GM23248 (cell line): Measurements from ENCODE around the gene NKX1-2. TPM values are rescaled to one million over a fixed set of nuclear protein-coding genes. Genes with fewer than 3 reads are reported as not detected.

ENCODE experiments used
- DNase-seq: peaks from one replicate; pipeline ENCODE4 v3.0.0-alpha.2; 2015
- H2AFZ ChIP-seq: fragments of 200-600 bp; sonication (generic); 2 replicates; pipeline ENCODE4 v1.6.1; 2016; ENCODE audit warnings: antibody characterized with exemption
- H3F3A ChIP-seq: fragments of 200-600 bp; sonication (generic); 2 replicates; pipeline ENCODE4 v1.6.1; 2016; ENCODE audit warnings: mild to moderate bottlenecking, antibody characterized with exemption, mixed run types; ENCODE audit not compliant: insufficient read depth
- H3K27ac ChIP-seq: fragments of 200-600 bp; sonication (generic); 2 replicates; pipeline ENCODE4 v1.5.1; 2016; ENCODE audit warnings: mild to moderate bottlenecking
- H3K27me3 ChIP-seq: fragments of 200-600 bp; sonication (generic); replicated peaks from 2 replicates; pipeline ENCODE4 v1.6.1; 2016; ENCODE audit warnings: mild to moderate bottlenecking; ENCODE audit not compliant: insufficient read depth
- H3K36me3 ChIP-seq: fragments of 200-600 bp; sonication (generic); 2 replicates; pipeline ENCODE4 v1.6.1; 2016; ENCODE audit warnings: low read depth, mild to moderate bottlenecking
- H3K4me1 ChIP-seq: fragments of 200-600 bp; sonication (generic); 2 replicates; pipeline ENCODE4 v1.6.1; 2016; ENCODE audit warnings: mild to moderate bottlenecking; ENCODE audit not compliant: insufficient read depth
- H3K4me2 ChIP-seq: fragments of 200-600 bp; sonication (generic); one replicate; pipeline ENCODE4 v1.6.1; 2016; ENCODE audit warnings: mild to moderate bottlenecking; ENCODE audit not compliant: unreplicated experiment
- H3K4me3 ChIP-seq: fragments of 200-600 bp; sonication (generic); 2 replicates; pipeline ENCODE4 v1.5.1; 2016; ENCODE audit warnings: mild to moderate bottlenecking
- H3K79me2 ChIP-seq: fragments of 200-600 bp; sonication (generic); 2 replicates; pipeline ENCODE4 v1.6.1; 2016; ENCODE audit warnings: mild to moderate bottlenecking; ENCODE audit not compliant: insufficient read depth
- H3K9ac ChIP-seq: fragments of 200-600 bp; sonication (generic); 2 replicates; pipeline ENCODE4 v1.6.1; 2016; ENCODE audit warnings: mild to moderate bottlenecking
- H3K9me2 ChIP-seq: fragments of 200-600 bp; sonication (generic); 2 replicates; pipeline ENCODE4 v1.6.1; 2016; ENCODE audit warnings: mixed run types, mild to moderate bottlenecking, moderate library complexity; ENCODE audit not compliant: insufficient read depth
- H3K9me3 ChIP-seq: fragments of 200-600 bp; sonication (generic); one replicate; pipeline ENCODE4 v1.6.1; 2017; ENCODE audit warnings: low read depth
- H4K20me1 ChIP-seq: fragments of 200-600 bp; sonication (generic); 2 replicates; pipeline ENCODE4 v1.6.0; 2016; ENCODE audit not compliant: insufficient read depth
- EZH2 ChIP-seq: fragments of 200-600 bp; sonication (generic); IDR thresholded peaks from 2 replicates; pipeline ENCODE4 v1.6.1; 2018; ENCODE audit warnings: antibody characterized with exemption, mild to moderate bottlenecking; ENCODE audit not compliant: insufficient read depth, poor library complexity, severe bottlenecking
- EZH2phosphoT487 ChIP-seq: fragments of 200-600 bp; sonication (generic); IDR thresholded peaks from 2 replicates; pipeline ENCODE4 v1.6.1; 2018; ENCODE audit warnings: antibody characterized with exemption, moderate library complexity, mild to moderate bottlenecking, low read depth; ENCODE audit not compliant: insufficient read depth
- WGBS, 2 experiments: methylation state at CpG; one replicate each; pipeline ENCODE4 v1.1.6; 2015 to 2017; ENCODE audit warnings: low lambda C conversion rate in 2 of 2, low coverage in 1 of 2; ENCODE audit errors: missing lambda C conversion rate in 2 of 2; 5-methylcytosine and 5-hydroxymethylcytosine counted together
- in situ Hi-C: fragments of 300-500 bp; cut with MboI; formaldehyde crosslinking; loops from 2 replicates; pipeline ENCODE4 v1.15.0; 2020
- polyA plus RNA-seq: library from polyadenylated mRNA; unstranded; fragments of >200 nt; fragmentation: Nextera tagmentation; extraction: Ambion mirVana; gene quantifications from 2 replicates; pipeline ENCODE4 v1.2.1, GENCODE V29; 2016
- total RNA-seq: library from RNA; depleted of rRNA; stranded (reverse); fragments of >200 nt; shearing (Covaris generic); gene quantifications from 2 replicates; pipeline ENCODE4 v1.2.3, GENCODE V29; 2014

Gene NKX1-2
- total and polyA plus RNA-seq, 2 experiments from 2014 or later: not detected

DNA sequence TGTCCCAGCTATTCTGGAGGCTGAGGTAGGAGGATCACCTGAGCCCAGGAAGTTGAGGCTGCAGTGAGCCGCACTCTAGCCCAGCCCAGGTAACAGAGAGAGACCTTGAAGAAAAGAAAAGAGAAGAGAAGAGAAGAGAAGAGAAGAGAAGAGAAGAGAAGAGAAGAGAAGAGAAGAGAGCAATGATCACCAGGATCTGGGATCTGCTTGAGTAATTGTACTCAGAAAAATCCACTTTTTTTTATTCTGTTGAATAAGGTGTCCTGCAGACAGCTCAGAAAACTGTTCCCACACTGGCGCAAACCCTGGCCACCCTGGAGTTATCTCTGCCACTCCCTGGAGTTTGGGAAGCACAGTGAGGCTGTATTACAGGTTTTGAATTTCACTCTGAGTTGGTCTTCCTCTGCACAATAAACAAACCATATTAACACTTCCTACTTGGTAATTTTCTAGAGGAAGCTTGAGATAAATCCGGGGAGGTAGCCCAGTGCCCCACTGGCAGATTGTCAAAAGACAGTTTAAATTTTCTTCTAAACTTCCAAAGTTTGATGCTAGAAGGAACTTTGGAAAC, 21.5 kb downstream of the NKX1-2 start:
- 50 to 51% methylated on average over 3 of the region's 3 CpGs for WGBS, 2 experiments
- H3K36me3 ChIP-seq: no peaks in the 10 kb centered on the region
- H3K4me1 ChIP-seq: no peaks in the 10 kb centered on the region
- H3K27ac ChIP-seq: no peak overlapping the region
- in situ Hi-C loops: no loop called here
- H3K4me3 ChIP-seq: no peak overlapping the region
- H3K9ac ChIP-seq: no peak overlapping the region
- H3F3A ChIP-seq: no peaks in the 10 kb centered on the region
- no peaks in the 10 kb centered on the region for H4K20me1 ChIP-seq
- no peaks in the 10 kb centered on the region for H3K9me2 ChIP-seq
- H2AFZ ChIP-seq: no peak overlapping the region
- no peaks in the 10 kb centered on the region for H3K9me3 ChIP-seq
- H3K79me2 ChIP-seq: no peaks in the 10 kb centered on the region
- TF ChIP-seq EZH2 (no peak), EZH2phosphoT487 (no peak)
- no peak overlapping the region for H3K4me2 ChIP-seq
- peaks cover 47% of the 10 kb centered on the region for H3K27me3 ChIP-seq
- no peak for DNase-seq

DNA sequence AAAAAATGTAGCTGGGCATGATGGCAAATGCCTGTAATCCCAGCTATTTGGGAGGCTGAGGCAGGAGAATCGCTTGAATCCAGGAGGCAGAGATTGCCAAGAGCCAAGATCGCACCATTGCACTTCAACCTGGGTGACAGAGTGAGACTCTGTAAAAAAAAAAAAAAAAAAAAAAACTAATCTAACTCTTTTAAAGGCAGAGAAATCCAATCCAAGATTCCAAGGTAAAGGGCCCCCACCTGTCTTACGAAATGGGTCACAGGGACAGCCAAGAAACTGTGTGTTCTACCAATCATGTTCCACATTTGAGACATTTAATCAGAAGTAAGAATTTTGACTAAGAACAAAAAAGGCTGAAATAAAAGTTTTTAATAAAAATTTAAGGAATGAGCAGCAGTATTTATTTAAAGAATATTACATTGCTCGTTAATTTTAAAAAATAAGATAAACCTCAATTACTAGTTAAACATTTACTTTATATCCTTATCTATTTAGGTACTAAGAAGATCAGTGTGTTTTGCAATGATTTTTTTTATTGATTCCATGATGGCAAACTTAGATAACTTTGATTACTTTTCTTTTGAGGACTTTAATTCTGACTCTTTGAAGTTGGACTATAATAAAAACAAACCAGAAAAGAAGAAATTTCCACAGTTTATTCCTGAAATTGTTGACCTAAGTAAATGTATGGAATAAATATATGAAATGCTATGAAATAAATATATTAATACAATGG, 24.4 kb downstream of the NKX1-2 start:
- no peak overlapping the region for H3K4me3 ChIP-seq
- H3K27me3 ChIP-seq: peaks cover 47% of the 10 kb centered on the region
- no peak for DNase-seq
- TF ChIP-seq EZH2phosphoT487: no peak
- WGBS, 2 experiments: 61 to 66% methylated on average over 4 of the region's 4 CpGs
- no peak overlapping the region for H2AFZ ChIP-seq
- H3K4me1 ChIP-seq: no peaks in the 10 kb centered on the region
- no peak overlapping the region for H3K27ac ChIP-seq
- in situ Hi-C loops: no loop called here
- no peaks in the 10 kb centered on the region for H3K79me2 ChIP-seq
- H3K4me2 ChIP-seq: no peak overlapping the region
- no peaks in the 10 kb centered on the region for H3K9me3 ChIP-seq
- no peaks in the 10 kb centered on the region for H4K20me1 ChIP-seq
- no peaks in the 10 kb centered on the region for H3F3A ChIP-seq
- no peaks in the 10 kb centered on the region for H3K9me2 ChIP-seq
- no peak overlapping the region for H3K9ac ChIP-seq
- no peaks in the 10 kb centered on the region for H3K36me3 ChIP-seq

- Histone ChIP-seq H4K20me1 (no peaks in the 10 kb centered on the region), H3K9me2 (no peaks in the 10 kb centered on the region), H3K27me3 (peaks cover 43% of the 10 kb centered on the region), H3K4me3 (no peak overlapping the region), H3F3A (no peaks in the 10 kb centered on the region), H3K9me3 (no peaks in the 10 kb centered on the region), H3K9ac (no peak overlapping the region), H2AFZ (no peak overlapping the region), H3K4me2 (no peak overlapping the region), H3K4me1 (no peaks in the 10 kb centered on the region), H3K79me2 (no peaks in the 10 kb centered on the region), H3K36me3 (no peaks in the 10 kb centered on the region), H3K27ac (no peak overlapping the region)
- DNase-seq: no peak
- 58 to 62% methylated on average over 5 of the region's 5 CpGs for WGBS, 2 experiments
- in situ Hi-C loops: no loop called here
- no peak for TF ChIP-seq EZH2
- no peak for TF ChIP-seq EZH2phosphoT487
These were observed 26.0 kb downstream of the NKX1-2 start for GRCh38 chr10:124423813-124424212.

GRCh38 chr10:124422742-124423141, 27.1 kb downstream of the NKX1-2 start:
- no peak overlapping the region for H3K9ac ChIP-seq
- 52 to 57% methylated on average over 11 to 12 of the region's 12 CpGs for WGBS, 2 experiments
- H3K9me3 ChIP-seq: no peaks in the 10 kb centered on the region
- no peak overlapping the region for H3K27ac ChIP-seq
- H3K4me1 ChIP-seq: no peaks in the 10 kb centered on the region
- in situ Hi-C loops: no loop called here
- H4K20me1 ChIP-seq: no peaks in the 10 kb centered on the region
- no peak for DNase-seq
- H3K4me2 ChIP-seq: no peak overlapping the region
- TF ChIP-seq EZH2: no peak
- TF ChIP-seq EZH2phosphoT487: no peak
- H3F3A ChIP-seq: no peaks in the 10 kb centered on the region
- no peak overlapping the region for H2AFZ ChIP-seq
- H3K9me2 ChIP-seq: no peaks in the 10 kb centered on the region
- no peak overlapping the region for H3K4me3 ChIP-seq
- H3K79me2 ChIP-seq: peaks cover 8% of the 10 kb centered on the region
- peaks cover 34% of the 10 kb centered on the region; the same call in 1 of the 2 replicates for H3K27me3 ChIP-seq
- no peaks in the 10 kb centered on the region for H3K36me3 ChIP-seq

DNA sequence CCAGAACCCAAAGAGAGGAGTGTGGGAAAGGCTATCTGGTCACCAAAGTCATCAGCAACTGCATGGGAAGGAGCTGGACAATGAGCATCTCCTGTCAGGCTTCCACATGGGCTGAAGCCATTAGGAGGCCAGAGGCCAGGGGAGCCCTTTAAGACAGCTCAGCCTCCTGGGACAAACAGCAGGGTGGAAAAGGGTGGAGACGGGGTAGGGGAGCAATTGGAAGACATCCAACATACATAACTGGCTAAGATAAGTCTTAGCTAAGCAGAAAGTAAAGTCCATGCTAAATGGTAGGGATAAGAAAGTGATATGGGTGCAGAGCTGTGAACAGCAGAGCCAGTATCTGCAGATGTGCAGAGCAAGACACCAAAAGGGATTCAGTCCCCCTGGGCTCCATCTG, 29.6 kb downstream of the NKX1-2 start:
- Histone ChIP-seq H3K9me3 (no peaks in the 10 kb centered on the region), H3K9ac (no peak overlapping the region), H3K4me1 (peaks cover 18% of the 10 kb centered on the region), H3K27ac (no peak overlapping the region), H3K9me2 (no peaks in the 10 kb centered on the region), H2AFZ (no peak overlapping the region), H3K4me2 (no peak overlapping the region), H3K4me3 (no peak overlapping the region), H3F3A (0 out of 2 replicates have a peak, but pooled peaks cover 9% of the 10 kb centered on the region), H3K79me2 (peaks cover 33% of the 10 kb centered on the region), H4K20me1 (peaks cover 11% of the 10 kb centered on the region; the same call in 1 of the 2 replicates), H3K36me3 (no peaks in the 10 kb centered on the region), H3K27me3 (0 out of 2 replicates have a peak, but pooled peaks cover 22% of the 10 kb centered on the region)
- DNase-seq: no peak
- no peak for TF ChIP-seq EZH2
- WGBS, 2 experiments: 0 to 6% methylated on average over 1 of the region's 1 CpG
- in situ Hi-C loops: no loop called here
